A549 (cell line): ENCODE measurements around the gene SLC8A2. TPM values are rescaled to one million over a fixed set of nuclear protein-coding genes. Genes with fewer than 3 reads are reported as not detected.

Experiments
- ATAC-seq, 2 experiments: fragments of 200-7000 bp in 1 of 2; fragments of >200 bp in 1 of 2; cut with Nextera tagmentation in 1 of 2; cut with Tn5 transposase in 1 of 2; 3 replicates each; pipeline versions ENCODE4 v1.8.0 to v1.9.1; 2018 to 2020; ENCODE audit warnings: mild to moderate bottlenecking in 1 of 2, moderate library complexity in 1 of 2
- CTCF ChIA-PET: fragments of 300-600 bp; sonication (Branson Sonifier 250); formaldehyde crosslinking; extraction: SDS; loops from one replicate; lab custom pipeline; 2021; ENCODE audit warnings: antibody characterized with exemption, inconsistent platforms; lab: Yijun Ruan, JAX
- POLR2A ChIA-PET: fragments of 350-600 bp; formaldehyde crosslinking; extraction: SDS; loops from one replicate; lab custom pipeline; 2021; ENCODE audit warnings: antibody characterized with exemption, inconsistent platforms; lab: Yijun Ruan, JAX
- DNase-seq, 2 experiments: peaks; one replicate each; pipeline versions ENCODE4 v3.0.0 to v3.0.0-alpha.2; 2011 to 2016; ENCODE audit warnings: low read depth in 1 of 2, low spot score in 1 of 2
- FAIRE-seq: peaks from 2 replicates; lab custom pipeline; 2011; peaks lifted over from hg19 to GRCh38; lab: Jason Lieb, UNC
- H3K27ac ChIP-seq, 2 experiments: fragments of >200 bp; sonication (Bioruptor Twin); formaldehyde crosslinking; 3 replicates each; pipeline ENCODE4 v1.5.1; 2016 to 2017
- H3K4me1 ChIP-seq: fragments of >200 bp; sonication (Bioruptor Twin); formaldehyde crosslinking; 3 replicates; pipeline ENCODE4 v1.6.1; 2016
- H3K4me2 ChIP-seq: fragments of >200 bp; sonication (Bioruptor Twin); formaldehyde crosslinking; 3 replicates; pipeline ENCODE4 v1.6.1; 2016
- H3K4me3 ChIP-seq: fragments of >200 bp; sonication (Bioruptor Twin); formaldehyde crosslinking; 3 replicates; pipeline ENCODE4 v1.5.1; 2016
- H3K9me3 ChIP-seq: fragments of >200 bp; sonication (Bioruptor Twin); formaldehyde crosslinking; 3 replicates; pipeline ENCODE4 v1.6.1; 2016
- ATOH8 ChIP-seq: fragments of 250-450 bp; sonication (Bioruptor Pico); IDR thresholded peaks from 2 replicates; pipeline ENCODE4 v1.5.0; 2020; ENCODE audit warnings: low read depth, mild to moderate bottlenecking, moderate library complexity
- BCL3 ChIP-seq: fragments of >200 bp; sonication (Bioruptor Twin); formaldehyde crosslinking; IDR thresholded peaks from 3 replicates; pipeline ENCODE4 v1.6.1; 2016
- BHLHE40 ChIP-seq: IDR thresholded peaks from 2 replicates; pipeline ENCODE4 v1.6.1; 2012; ENCODE audit warnings: low read depth, low read length, inconsistent platforms
- CBX8 ChIP-seq: fragments of 200-600 bp; sonication (generic); IDR thresholded peaks from 2 replicates; pipeline ENCODE4 v1.6.1; 2016
- CHD2 ChIP-seq: fragments of 150-350 bp; IDR thresholded peaks from 2 replicates; pipeline ENCODE4 v1.6.1; 2014; ENCODE audit warnings: low read length; ENCODE audit not compliant: partially characterized antibody
- CHD4 ChIP-seq: fragments of 200-600 bp; sonication (generic); IDR thresholded peaks from 2 replicates; pipeline ENCODE4 v1.6.1; 2016; ENCODE audit warnings: antibody characterized with exemption, mild to moderate bottlenecking, borderline replicate concordance
- EHF ChIP-seq: fragments of 250-450 bp; sonication (Bioruptor Pico); IDR thresholded peaks from 2 replicates; pipeline ENCODE4 v1.5.0; 2020; ENCODE audit warnings: mild to moderate bottlenecking
- EHMT2 ChIP-seq: fragments of 200-600 bp; sonication (generic); IDR thresholded peaks from 2 replicates; pipeline ENCODE4 v1.6.1; 2016; ENCODE audit warnings: antibody characterized with exemption, low read depth, mild to moderate bottlenecking, moderate library complexity
- EP300 ChIP-seq, 2 experiments: fragments of >200 bp; sonication (Bioruptor Twin); formaldehyde crosslinking; IDR thresholded peaks; 2 replicates in 1 of 2; 3 replicates in 1 of 2; pipeline ENCODE4 v1.6.1; 2016 to 2017
- ESRRA ChIP-seq: fragments of 150-350 bp; IDR thresholded peaks from 2 replicates; pipeline ENCODE4 v1.6.1; 2014; ENCODE audit warnings: mild to moderate bottlenecking, low read length, borderline replicate concordance
- HDAC2 ChIP-seq: fragments of 200-600 bp; sonication (generic); IDR thresholded peaks from 2 replicates; pipeline ENCODE4 v1.6.1; 2016
- HES2 ChIP-seq: fragments of >200 bp; sonication (Bioruptor Twin); formaldehyde crosslinking; IDR thresholded peaks from 2 replicates; pipeline ENCODE4 v1.6.1; 2016
- HMGXB4 ChIP-seq: fragments of 250-450 bp; sonication (Bioruptor Pico); IDR thresholded peaks from 2 replicates; pipeline ENCODE4 v1.5.0; 2021; ENCODE audit warnings: mild to moderate bottlenecking, moderate library complexity, borderline replicate concordance
- HOXB13 ChIP-seq: fragments of 250-450 bp; sonication (Bioruptor Pico); IDR thresholded peaks from 2 replicates; pipeline ENCODE4 v1.5.0; 2020; ENCODE audit warnings: low read depth, mild to moderate bottlenecking, moderate library complexity
- JUN ChIP-seq, 2 experiments: fragments of >200 bp; sonication (Bioruptor Twin); formaldehyde crosslinking; IDR thresholded peaks; 2 replicates in 1 of 2; 3 replicates in 1 of 2; pipeline ENCODE4 v1.6.1; 2016 to 2017
- JUNB ChIP-seq: fragments of >200 bp; sonication (Bioruptor Twin); formaldehyde crosslinking; IDR thresholded peaks from 2 replicates; pipeline ENCODE4 v1.6.1; 2016
- MAX ChIP-seq: IDR thresholded peaks from 2 replicates; pipeline ENCODE4 v1.6.1; 2012
- MYC ChIP-seq: IDR thresholded peaks from 2 replicates; pipeline ENCODE4 v1.6.1; 2012; ENCODE audit warnings: mild to moderate bottlenecking, inconsistent platforms, low read length, improper control_type of control experiment, borderline replicate concordance
- NFE2L2 ChIP-seq: fragments of 150-350 bp; conservative IDR thresholded peaks from 2 replicates; pipeline ENCODE4 v1.6.1; 2014; ENCODE audit warnings: low read length
- NR3C1 ChIP-seq: fragments of >200 bp; sonication (Bioruptor Twin); formaldehyde crosslinking; IDR thresholded peaks from 3 replicates; pipeline ENCODE4 v1.6.1; 2017
- POLR2AphosphoS2 ChIP-seq: conservative IDR thresholded peaks from 2 replicates; pipeline ENCODE4 v1.6.1; 2012; ENCODE audit warnings: low read length, improper control_type of control experiment, inconsistent platforms
- RAD21 ChIP-seq, 2 experiments: fragments of >200 bp in 1 of 2; sonication (Bioruptor Twin) in 1 of 2; formaldehyde crosslinking in 1 of 2; IDR thresholded peaks in 1 of 2; conservative IDR thresholded peaks in 1 of 2; 2 replicates in 1 of 2; 3 replicates in 1 of 2; pipeline ENCODE4 v1.6.1; 2012 to 2018; ENCODE audit warnings: inconsistent platforms in 1 of 2
- RNF2 ChIP-seq: fragments of 200-600 bp; sonication (generic); IDR thresholded peaks from 2 replicates; pipeline ENCODE4 v1.6.1; 2016; ENCODE audit warnings: low read depth, mild to moderate bottlenecking, antibody characterized with exemption, moderate library complexity, borderline replicate concordance
- TFCP2L1 ChIP-seq: fragments of 250-450 bp; sonication (Bioruptor Pico); IDR thresholded peaks from 2 replicates; pipeline ENCODE4 v1.5.0; 2021; ENCODE audit warnings: mild to moderate bottlenecking
- ZC3H11A ChIP-seq: fragments of 450-650 bp; IDR thresholded peaks from 2 replicates; pipeline ENCODE4 v1.6.1; 2014; ENCODE audit warnings: antibody characterized with exemption, mild to moderate bottlenecking
- ZNF302 ChIP-seq: fragments of 250-450 bp; sonication (Bioruptor Pico); IDR thresholded peaks from 2 replicates; pipeline ENCODE4 v1.9.0; 2021; ENCODE audit warnings: inconsistent platforms, mild to moderate bottlenecking, moderate library complexity
- WGBS: methylation state at CpG from one replicate; pipeline ENCODE4 v1.1.6; 2017; ENCODE audit errors: missing lambda C conversion rate; 5-methylcytosine and 5-hydroxymethylcytosine counted together
- polyA plus RNA-seq, 4 experiments: library from polyadenylated mRNA; depleted of rRNA in 3 of 4; stranded (reverse); fragments of >200 nt; fragmentation: RNase III in 1 of 4; extraction: RNeasy Plus Mini Kit Qiagen cat#74134 plus additional on column Dnase treatment in 1 of 4; gene quantifications; 2 replicates in 3 of 4; 3 replicates in 1 of 4; pipeline ENCODE4 v1.2.3, GENCODE V29; 2011 to 2017
- TF ChIP-seq, protein P1 (sequence below): fragments of 450-650 bp; IDR thresholded peaks from 2 replicates; pipeline ENCODE4 v1.6.1; 2014; ENCODE audit warnings: antibody characterized with exemption

Gene SLC8A2
- polyA plus RNA-seq, 2 of the 4 experiments (the other 2 are of a cell fraction) = 0.15 to 0.35 TPM

- TF ChIP-seq EHF (no peak), MYC (no peak)
- TF ChIP-seq, protein P1, sequence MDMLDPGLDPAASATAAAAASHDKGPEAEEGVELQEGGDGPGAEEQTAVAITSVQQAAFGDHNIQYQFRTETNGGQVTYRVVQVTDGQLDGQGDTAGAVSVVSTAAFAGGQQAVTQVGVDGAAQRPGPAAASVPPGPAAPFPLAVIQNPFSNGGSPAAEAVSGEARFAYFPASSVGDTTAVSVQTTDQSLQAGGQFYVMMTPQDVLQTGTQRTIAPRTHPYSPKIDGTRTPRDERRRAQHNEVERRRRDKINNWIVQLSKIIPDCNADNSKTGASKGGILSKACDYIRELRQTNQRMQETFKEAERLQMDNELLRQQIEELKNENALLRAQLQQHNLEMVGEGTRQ = no peak
Measured at GRCh38 chr19:47520343-47520806, 48.7 kb upstream of the SLC8A2 start (continued).

- WGBS = 68% methylated on average over 9 of the region's 9 CpGs
- CTCF ChIA-PET = interaction anchor here (1.0 to 4.9 kb wide), 11 partner anchors 11 to 194 kb away, joined by 3 to 24 read pairs (median 5); partner anchors contain the start of genes DHX34, EHD2 and KPTN
- H3K4me2 ChIP-seq = no peak overlapping the region
- no peaks in the 10 kb centered on the region for H3K9me3 ChIP-seq
- H3K4me1 ChIP-seq = peaks cover 14% of the 10 kb centered on the region; the same call in 2 of the 3 replicates
- H3K27ac ChIP-seq = no peak overlapping the region
- POLR2A ChIA-PET = no interaction called here
- no peak overlapping the region for H3K4me3 ChIP-seq
- ATAC-seq = no peak
- FAIRE-seq = no peak
- no peak for DNase-seq
- TF ChIP-seq CHD2 (no peak), RAD21 (conservative IDR thresholded peaks at IDR 0.05 in 1 of 2, IDR thresholded peaks at IDR 0.05 in 1 of 2) (no peak), CHD4 (no peak), JUN (IDR thresholded peaks at IDR 0.05) (no peak), JUNB (no peak), POLR2AphosphoS2 (no peak), RNF2 (no peak), CBX8 (no peak), HES2 (no peak), EHF (no peak), HDAC2 (no peak)
Measured at GRCh38 chr19:47518854-47519253, 47.2 kb upstream of the SLC8A2 start.

DNA sequence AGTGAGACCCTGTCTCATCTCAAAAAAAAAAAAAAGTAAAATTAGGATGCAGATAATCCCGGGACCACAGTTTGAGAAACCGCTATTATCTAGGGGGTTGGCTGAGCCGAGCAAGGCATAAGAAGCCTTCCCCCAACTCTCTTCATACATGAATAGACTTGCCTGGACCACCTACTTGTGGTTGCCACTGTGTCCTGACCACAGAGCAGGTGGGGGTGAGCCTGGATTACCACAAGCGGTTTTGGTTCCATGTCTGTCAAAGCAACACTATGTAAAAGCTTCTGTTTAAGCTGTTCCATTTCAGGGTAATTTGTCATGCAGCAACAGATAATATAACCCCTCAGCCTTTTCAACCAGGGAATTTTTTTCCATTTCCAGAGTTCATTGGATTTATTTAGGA, 46.4 kb upstream of the SLC8A2 start:
- Histone ChIP-seq H3K4me1 (peaks cover 21% of the 10 kb centered on the region), H3K9me3 (no peaks in the 10 kb centered on the region), H3K4me2 (no peak overlapping the region), H3K4me3 (no peak overlapping the region), H3K27ac (no peak overlapping the region)
- ChIA-PET CTCF (interaction anchor here (1.0 to 4.9 kb wide), 10 partner anchors 12 to 195 kb away, joined by 3 to 24 read pairs (median 4); partner anchors contain the start of genes DHX34, EHD2 and KPTN), POLR2A (no interaction called here)
- TF ChIP-seq EHF (no peak), BCL3 (no peak), EHMT2 (no peak), ZNF302 (CRISPR knock-in tag) (no peak), MAX (no peak), HOXB13 (CRISPR knock-in tag) (no peak), NFE2L2 (no peak), EP300 (IDR thresholded peaks at IDR 0.05) (no peak), TFCP2L1 (no peak), ESRRA (no peak), BHLHE40 (no peak), ZC3H11A (no peak), NR3C1 (no peak), ATOH8 (CRISPR knock-in tag) (no peak), HMGXB4 (CRISPR knock-in tag) (no peak), JUN (IDR thresholded peaks at IDR 0.05) (no peak)
- TF ChIP-seq, protein P1 = no peak
- WGBS = 69% methylated on average over 4 of the region's 4 CpGs
- no peak for DNase-seq
- FAIRE-seq = no peak
- ATAC-seq = no peak
